Effector CD4-positive, alpha-beta T cell (primary cell): Measurements from ENCODE around the gene WDFY3.
"Not testable (repeated sequence)": the region's sequence is repeated elsewhere in the genome, so short reads cannot be mapped to it uniquely, and the experiment has no call there.

Experiments
- DNase-seq: peaks from one replicate; pipeline ENCODE4 v3.0.0-alpha.2; 2020

The WDFY3 gene

DNA sequence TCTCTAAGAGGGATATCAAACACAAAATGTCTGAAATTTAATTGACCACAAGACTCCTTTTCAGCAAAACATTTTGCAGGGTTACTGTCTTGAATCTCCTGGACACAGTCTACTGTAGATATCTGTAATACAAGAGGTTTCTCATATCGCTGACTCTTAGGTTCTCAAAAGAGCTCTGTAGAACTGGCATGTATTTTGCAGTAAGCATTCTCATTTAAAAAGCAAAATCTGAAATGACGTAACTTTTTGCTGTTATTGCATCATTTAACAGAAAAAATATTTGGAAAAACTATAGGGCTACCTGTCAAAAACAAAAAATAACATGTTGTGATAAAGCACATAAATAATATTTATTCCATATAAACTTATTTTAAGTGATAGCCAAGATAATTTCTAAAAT lies 269.3 kb downstream of the WDFY3 start:
- DNase-seq = no peak

DNA sequence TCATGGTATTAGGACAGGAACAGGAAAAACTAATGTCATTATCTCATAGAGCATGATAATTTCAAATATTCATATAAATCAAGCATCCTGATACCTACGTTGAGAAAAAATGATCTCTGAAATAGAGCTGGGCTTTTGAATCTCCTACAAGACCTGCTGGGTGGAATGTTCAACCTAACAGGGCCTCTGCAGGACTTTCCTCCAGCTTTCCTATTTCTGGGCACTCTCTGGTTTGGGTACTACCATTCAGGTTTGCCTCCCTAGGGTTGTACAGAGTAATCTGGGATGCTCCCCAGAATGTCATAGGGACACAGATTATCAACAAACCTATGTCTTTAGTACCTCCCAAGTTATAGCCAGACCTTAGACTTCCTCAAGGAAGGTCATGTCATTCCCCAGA lies 274.7 kb downstream of the WDFY3 start:
- no peak for DNase-seq

DNA sequence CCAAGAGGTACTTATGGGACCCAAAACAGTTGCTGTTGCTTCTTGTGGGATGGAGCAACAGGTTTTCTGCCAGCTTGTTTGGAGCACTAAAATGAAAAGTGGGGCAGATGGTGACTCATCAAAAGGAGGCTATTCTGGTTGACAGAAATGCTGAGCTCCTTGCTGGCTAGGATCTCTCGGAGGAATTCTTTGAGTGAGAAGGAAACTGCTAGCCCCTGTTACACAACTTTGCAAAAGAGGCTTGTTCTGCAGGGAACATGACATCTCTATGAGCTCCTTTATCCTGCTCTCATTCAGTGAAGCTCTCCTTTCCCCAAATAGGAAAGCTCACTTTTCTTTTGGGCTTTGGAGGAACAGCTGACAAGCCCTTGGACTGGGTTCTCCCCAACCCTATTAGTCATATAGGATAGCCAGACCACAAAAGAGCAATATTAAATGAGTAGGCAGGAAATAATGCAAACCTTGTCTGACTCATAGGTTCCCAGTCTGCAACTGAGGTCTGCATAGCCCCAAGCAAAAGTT lies 275.3 kb downstream of the WDFY3 start:
- DNase-seq = no peak

DNA sequence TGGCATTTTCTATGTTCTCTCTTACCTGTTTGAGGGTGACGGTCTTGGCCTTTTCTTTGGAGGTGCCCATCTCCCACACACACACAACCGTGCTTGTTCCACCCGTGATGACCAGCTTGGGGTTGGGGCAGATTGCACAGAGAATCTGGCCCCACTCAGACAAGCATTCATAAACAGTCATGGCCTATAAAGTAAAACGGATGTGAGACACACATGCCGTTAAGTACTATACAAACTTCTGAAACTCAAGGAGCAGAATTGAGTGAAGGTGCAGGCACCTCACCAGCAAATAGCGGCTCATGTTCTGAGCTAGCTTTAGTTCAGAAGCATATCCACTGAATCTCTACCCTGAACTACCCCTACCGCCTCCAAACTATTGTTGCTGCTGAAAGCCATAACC lies 276.0 kb downstream of the WDFY3 start:
- DNase-seq = no peak

DNA sequence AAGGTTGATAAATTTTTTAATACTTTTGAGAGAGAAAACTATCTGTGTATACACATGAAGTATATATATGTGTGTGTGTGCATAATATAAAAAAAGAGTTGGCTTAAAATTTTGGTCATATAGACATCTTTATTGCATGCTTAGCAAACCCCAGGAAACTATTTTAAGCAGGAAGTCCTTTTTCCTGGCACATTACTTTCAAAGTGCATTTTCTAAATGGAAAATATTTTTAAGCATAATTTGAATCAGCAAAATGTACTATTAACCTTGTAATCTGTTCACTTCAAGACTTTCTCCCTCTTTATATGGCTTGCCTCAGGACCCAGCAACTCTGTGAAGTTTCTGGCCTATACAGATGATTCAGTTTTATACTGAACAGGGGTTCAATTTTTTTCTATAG lies 277.3 kb downstream of the WDFY3 start:
- DNase-seq = no peak

DNA sequence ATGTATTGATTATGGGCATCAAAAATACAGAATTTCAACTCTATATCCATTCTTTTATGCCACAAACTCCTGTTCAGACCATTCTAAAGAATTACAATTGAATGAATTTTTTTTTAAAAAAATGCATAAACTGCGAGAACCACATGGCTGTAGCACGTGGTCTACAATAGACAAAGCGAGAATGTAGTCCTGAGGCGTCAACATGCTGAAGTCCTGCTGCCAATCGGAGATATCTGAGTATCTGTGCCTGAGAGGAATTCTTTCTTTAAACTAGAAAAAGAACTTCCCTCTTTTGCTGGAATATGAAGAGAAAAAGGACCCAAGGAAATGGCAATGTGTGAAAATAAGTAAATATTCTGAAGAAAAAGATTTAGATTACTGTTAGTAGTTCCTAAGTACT lies 277.9 kb downstream of the WDFY3 start:
- no peak for DNase-seq

DNA sequence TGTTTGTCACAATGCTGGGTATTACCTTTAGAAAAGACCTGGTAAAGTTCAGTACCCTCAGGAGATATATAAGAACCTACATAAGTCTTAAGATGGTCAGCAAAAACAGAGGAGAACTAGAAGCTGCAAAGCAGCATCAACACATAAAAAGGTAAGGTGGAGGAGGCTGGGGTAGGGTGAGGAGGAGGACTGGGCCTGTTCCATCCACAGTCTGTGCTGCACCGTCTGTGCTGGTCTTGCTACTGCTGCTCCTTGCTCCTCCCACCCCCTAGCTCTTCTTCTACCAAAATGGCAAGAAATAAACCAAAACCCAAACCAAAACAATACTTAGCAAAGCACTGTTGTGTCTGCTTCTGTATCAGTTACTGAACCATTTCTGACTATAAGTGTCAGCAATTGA lies 281.4 kb downstream of the WDFY3 start:
- DNase-seq = no peak

DNA sequence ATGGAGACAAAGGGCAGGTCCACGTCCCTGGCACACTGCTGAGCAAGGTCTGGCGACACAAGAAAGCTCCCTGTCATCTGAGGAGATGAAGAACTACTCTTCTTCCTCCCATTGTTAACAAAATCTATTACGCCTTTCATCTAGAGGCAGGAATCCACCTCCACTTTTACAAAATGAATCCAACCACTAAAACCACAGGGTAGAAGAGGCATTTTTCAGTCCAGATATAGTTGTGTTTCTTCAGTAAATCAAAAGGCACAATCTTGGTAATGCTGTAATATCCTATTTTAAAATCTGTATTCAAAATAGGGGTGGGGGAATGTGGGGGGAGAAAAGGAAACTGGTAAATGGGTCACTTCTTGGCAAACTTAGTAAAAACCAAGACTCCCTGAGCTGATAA lies 282.1 kb downstream of the WDFY3 start:
- no peak for DNase-seq

DNA sequence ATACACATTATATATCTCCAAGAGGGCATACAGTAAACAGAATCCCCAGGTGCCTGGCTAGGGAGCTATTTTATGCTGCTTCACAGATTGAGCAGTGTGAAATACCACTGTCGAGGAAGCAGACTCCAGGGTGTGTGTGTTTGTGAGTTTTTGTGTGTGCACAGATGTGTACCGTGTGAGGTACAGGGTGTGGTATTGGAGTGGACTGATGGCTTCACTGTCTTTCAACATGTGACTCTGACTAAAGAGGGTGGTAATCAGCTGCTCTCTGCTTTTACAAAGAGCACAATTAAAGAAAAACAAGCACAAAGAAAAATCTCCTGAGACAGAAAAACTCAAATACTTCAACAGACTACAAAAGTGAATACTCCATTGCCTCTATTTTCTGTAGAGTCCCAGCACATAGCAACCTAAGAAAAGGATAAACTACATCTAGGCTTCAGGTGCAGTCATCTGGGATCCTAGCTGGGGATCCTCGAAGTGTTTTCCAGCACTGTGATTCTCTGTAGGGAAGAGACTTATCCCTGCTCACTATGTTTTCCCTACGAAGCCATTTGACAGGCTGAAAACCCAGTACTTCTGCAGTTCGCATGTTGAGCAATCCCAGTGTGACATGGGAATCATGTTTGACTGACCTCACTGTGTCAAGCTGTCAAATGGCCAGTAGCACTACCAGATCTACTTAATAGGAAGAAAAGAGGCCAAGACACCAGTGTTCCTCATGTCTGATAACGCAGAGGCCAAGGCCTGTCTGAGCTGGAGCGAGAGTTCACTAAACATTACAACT lies 283.2 kb downstream of the WDFY3 start:
- no peak for DNase-seq

DNA sequence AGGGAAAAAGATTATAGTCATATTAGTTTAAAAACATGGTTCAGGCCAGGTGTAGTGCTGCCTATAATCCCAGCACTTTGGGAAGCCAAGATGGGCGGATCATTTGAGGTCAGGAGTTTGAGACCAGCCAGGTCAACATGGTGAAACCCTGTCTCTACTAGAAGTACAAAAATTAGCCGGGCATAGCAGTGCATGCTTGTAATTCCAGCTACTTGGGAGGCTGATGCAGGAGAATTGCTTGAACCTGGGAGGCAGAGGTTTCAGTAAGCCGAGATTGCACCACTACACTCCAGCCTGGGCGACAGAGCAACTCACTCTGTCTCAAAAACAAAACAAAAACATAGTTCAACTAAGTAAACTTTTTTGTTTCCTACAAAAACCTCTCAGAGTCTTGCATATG lies 283.8 kb downstream of the WDFY3 start:
- DNase-seq = not testable (repeated sequence)

DNA sequence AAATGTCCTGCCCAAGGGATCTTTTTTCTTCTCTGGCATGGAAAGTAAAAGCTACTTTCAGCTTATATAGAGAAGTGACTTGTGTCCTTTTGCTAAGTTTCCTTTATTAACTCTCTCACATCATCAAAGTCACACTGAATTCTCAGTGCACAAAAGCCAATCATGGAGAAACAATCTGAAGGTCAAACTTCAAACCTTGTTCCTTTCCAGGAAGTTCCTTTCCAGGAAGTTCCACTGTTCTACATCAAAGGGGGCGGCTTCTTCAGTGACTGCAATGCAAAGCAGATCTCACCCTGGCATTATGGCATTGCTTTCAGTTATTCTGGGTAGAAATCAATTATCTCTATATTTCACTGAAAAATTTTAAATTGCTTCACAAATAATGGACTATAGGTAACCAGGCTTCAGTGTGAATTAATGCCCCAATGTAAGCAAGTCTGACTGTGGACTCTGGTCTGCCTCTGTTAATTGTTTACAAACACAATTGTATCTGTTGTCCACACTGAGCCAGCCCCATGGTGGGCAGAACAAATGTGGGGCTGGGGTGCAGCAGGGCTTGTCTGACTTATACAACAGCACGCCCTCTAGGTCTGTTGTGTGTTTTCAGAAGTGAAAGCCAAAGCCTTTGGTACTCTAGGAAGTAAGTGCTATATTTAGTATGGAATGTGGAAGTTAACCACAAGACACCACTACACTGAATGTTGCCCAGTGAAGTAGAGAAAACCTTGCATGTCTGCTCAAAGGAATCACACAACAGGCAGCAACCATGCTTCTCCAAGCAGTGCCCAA lies 284.8 kb downstream of the WDFY3 start:
- DNase-seq = no peak

DNA sequence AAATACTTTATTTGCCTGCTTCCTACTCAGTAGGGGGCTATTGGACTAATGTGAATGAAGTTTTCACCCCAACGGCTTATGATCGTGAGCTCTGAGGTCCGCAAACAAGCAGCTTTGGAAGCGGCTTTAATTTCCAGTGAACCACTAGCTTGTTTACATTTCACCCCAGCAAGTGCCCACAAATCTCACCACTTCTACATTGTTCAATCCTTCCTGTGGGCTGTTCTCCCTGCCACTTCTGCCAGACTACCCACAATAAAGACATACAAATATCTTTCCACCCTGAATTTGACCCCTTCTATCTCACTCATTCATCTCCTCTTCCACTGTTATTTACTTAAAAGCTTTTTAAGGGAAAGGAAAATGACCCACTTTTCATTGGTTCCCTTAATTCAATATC lies 285.5 kb downstream of the WDFY3 start:
- DNase-seq = no peak

DNA sequence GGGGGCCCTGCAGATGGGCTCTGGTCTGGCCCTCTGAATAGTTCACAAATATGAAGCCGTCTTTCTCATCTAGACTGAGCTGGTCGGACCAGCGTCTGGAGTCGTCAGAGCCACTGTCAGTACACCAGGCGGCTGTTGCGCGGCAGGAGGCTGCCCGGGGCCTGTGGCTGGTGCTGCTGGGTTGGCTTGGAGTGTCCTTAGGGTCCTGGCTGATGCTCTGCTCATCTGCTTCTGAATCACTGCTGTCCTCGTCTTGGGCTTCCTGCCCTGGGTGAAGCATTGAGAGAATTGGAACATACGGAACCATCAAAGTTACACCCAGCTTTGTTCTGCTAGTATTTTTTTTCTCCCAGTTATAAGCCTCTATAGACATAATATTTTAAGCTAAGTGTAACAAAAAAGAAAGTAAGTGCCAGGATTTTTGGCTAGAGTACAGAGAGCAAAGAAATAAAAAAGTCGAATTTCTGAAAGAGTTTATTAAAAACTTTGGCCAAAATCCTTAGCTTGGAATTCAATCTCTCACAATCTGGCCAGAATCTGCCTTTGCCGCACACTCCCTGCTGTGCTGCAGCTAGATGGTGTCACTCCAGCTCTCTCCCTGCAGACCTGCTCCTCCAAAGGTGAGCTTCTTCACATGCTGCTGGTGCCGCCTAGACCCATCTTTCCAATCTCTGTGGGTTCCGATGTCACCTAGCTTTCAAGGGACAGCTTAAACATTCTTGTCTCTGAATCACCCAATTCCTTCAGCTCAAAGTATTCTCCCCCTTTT lies 287.3 kb downstream of the WDFY3 start:
- no peak for DNase-seq

DNA sequence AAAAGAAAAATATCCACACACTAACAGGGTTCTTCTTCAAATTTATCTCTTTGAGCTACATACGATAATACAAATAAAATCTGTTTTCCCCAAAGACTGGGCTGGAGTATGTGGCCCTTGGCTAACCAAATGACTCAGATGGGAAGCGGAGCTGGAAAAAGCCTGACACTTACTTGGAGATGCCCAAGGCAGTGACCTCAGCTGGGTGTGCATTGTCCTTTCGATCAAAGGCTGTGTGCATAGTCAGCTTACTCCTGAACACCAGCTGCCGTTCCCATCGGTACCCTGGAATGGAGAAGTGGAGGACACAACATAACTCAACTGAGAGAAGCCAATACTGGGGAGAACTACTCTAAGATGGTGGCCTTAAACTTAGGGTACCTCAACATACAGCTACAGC lies 288.5 kb downstream of the WDFY3 start:
- DNase-seq = no peak

DNA sequence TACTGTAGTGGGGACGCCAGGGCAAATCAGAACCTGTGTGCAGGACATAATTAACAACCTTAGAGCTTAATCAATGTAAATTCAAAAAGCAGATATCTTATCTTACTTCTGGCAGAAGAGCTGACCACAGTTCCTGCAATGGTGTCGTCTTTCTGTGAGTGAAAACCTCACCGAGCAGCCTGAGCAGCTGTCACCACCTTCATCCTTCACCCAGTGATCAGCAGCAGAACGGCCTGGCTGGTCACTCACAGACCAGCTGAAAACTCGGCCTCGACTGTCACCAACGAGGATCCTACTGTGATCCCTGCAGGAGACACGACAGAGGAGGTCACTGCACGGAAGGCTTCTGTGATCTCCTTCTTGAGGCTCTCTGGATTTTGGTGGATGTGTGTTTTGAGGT lies 289.4 kb downstream of the WDFY3 start:
- DNase-seq = no peak

DNA sequence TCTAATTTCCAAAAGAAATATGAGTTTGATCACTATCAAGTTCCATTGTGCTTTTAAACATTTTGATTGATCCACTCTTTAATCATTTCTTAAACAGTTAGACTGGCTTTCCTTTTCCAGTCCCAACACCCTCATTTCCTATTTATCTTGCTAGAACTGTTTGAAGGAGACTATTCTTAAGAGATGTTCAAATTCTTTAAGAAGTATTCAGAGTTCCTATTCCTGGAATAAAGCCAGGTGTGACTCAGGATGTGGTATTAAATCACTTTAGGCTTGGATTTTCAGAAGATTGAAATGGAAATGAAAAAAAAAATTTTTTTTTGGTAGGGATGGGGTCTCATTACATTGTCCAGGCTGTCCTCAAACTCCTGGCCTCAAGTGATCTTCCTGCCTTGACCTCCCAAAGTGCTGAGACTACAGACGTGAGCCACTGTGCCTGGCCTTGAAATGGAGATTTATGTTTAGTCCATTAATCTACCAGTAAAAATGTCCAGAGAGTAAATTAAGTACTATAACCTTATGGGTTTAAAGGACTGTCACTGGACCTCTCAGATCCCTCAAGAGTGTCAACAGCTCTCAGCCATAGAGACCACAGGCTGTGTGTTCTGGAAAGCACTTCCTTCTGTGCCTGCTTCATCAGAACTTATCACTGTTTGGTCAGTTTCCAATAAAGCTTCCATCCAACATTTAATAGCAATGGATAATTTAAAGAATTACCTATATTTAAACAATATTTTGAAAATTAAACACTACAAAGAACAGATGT lies 292.8 kb downstream of the WDFY3 start:
- no peak for DNase-seq

DNA sequence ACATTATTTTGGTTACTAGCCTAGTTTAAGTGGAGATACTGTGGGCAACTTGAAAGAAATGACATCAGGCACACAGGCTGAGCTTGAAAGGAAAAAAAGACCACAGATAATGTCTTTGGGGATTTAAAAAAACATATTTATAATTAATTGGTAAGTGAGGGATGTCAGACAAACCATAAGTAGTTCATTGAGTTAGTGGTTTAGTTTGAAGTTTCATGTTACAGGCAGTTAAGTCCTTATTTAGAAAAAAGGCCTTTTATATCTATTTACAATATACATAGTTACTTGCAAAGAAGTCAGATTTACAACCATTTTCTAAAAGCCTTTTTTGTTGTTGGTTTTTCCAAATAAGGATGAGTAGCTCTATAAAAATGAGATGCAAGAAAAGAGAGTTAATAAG lies 294.3 kb downstream of the WDFY3 start:
- DNase-seq = no peak

DNA sequence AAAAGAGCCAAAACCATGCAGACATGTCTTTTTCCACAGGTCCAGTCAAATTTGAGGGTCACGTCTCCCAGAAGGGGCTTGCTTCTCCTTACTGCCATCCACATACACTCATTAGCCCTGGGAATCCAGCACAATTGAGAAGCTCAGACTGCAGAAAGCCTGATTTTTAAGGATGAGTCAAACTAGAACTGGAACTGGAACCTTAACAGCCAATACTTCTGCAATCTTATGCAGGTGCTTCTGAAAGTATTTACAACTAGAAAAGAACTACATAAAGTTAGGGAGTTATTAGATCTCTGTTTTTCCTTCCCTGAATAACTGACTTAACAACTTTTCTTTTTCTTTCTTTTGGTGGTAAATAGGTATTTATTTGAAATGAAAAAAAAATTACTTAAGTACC lies 297.3 kb downstream of the WDFY3 start:
- no peak for DNase-seq

DNA sequence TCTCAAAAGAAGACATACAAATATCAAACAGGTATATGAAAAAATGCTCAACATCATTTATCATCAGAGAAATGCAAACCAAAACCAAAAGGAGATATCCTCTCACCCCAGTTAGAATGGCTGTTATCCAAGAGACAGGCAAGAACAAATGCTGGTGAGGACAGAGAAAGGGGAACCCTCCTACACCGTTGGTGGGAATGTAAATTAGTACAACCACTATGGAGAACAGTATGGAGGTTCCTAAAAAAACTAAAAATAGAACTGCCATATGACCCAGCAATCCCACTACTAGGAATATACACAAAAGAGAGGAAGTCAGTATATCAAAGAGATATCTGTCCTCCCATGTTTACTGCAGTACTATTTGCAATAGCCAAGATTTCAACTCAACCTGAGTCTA lies 300.1 kb downstream of the WDFY3 start:
- DNase-seq = no peak

DNA sequence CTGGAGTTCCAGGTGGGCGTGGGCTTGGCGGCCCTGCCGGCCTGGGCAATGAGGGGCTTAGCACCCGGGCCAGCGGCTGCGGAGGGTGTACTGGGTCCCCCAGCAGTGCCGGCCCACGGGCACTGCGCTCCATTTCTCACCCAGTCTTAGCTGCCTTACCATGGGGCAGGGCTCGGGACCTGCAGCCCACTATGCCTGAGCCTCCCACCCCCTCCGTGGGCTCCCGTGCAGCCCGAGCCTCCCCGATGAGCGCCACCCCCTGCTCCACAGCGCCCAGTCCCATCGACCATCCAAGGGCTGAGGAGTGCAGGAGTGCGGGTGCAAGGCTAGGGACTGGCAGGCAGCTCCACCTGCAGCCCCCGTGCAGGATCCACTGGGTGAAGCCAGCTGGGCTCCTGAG lies 301.7 kb downstream of the WDFY3 start:
- DNase-seq = not testable (repeated sequence)

DNA sequence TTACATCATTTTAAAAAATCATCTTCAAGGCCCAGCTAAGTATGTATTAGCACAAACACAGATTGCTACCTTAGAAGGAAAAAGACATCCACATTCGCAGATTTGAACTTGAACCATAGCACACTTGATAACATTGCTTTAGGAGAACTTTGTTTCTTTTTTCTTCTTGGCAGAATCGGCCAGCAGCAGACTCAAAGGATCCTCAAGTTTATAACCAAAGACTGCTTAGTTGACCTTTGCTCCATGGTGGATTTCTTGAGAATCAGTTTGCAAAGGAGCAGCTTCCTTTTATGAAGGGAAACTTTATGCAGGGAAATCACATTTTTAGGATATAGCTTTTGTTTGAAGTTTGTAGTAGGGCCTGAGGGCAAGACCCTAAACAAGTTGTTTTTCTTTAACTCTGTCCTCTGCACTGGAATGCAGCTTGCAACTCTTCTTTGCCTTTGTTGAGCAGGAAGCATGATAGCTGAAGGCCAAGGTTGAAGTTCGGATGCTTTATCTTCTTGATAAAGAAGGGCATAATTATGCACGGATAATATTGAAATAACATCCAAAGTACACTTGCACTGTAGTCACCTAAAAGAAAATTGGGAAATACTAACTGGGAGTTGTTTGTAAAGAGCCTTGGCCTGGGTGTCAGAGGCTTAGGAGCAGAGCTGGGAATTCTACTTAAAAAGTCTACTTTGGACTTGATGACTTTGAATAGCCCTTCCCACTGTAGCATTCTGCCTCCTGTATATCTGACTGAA lies 305.1 kb downstream of the WDFY3 start:
- no peak for DNase-seq

DNA sequence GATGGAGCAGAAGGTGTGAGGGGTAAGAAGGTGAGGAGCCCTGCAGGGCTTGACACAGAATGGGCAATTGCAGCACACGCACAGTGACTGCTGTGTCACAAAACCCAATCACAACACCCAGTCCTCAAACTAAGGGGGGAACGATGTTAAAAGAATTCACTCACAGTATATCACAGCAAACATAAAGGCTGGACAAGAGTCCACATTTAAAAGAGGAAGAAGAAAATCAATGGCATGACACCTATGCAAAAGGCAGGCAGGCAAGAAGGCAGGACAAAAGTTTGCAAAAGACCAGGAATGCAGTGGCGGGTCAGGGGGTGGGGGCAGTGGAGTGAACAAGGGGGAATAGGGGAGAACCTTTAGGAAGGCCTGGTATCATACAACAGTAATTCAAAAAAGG lies 305.9 kb downstream of the WDFY3 start:
- no peak for DNase-seq
